Measurements from ENCODE around the gene AURKA. TPM values are rescaled to one million over a fixed set of nuclear protein-coding genes. Genes with fewer than 3 reads are reported as not detected.

Gene AURKA
- total RNA-seq, 1 experiment from 2014 or later: 46.8 TPM

DNA sequence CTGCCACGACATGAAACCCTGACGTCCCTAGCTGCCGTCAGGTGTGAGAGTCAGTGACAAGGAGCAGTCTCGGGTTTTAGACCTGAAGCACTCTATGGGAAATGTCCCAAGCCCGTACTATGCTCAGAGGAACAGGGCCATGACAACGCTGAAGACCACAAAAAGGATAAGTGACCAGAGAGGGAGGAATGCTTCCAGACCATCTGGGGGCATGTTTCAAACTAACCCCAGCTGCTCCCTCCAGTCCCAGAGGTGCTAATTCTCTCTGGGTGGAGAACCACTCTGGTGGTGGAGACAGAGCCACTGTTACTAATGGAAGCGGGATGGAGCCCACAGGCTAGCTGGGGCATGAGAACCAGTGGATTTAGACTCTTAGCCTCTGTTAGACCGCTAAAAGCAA lies 8.7 kb downstream of the AURKA start:
- no peaks in the 10 kb centered on the region for H3K4me1 ChIP-seq (ENCODE audit: low read length)
- peaks cover 81% of the 10 kb centered on the region for H3K79me2 ChIP-seq (ENCODE audit: low read length)
- no peak overlapping the region for H3K9ac ChIP-seq (ENCODE audit: low read length)
- no peaks in the 10 kb centered on the region for H3K27me3 ChIP-seq (ENCODE audit: low read length)
- H4K20me1 ChIP-seq (ENCODE audit: insufficient read depth, low read depth, low read length): no peaks in the 10 kb centered on the region
- no peak overlapping the region for H3K27ac ChIP-seq (ENCODE audit: low read length)
- no peaks in the 10 kb centered on the region for H3K9me2 ChIP-seq (replicated peaks; ENCODE audit: insufficient read depth, low read length)
- H3K9me3 ChIP-seq (ENCODE audit: low read length): no peaks in the 10 kb centered on the region
- DNase-seq: no peak
- H3K4me3 ChIP-seq (ENCODE audit: low read length): no peak overlapping the region
- peaks cover 74% of the 10 kb centered on the region for H3K36me3 ChIP-seq (ENCODE audit: insufficient read depth, low read length)
- H3K4me2 ChIP-seq (ENCODE audit: low read depth, low read length, poor library complexity, severe bottlenecking): no peak overlapping the region
- no peak overlapping the region for H2AFZ ChIP-seq (ENCODE audit: low read length)

GRCh38 chr20:56382696-56383095 lies 9.3 kb downstream of the AURKA start:
- Histone ChIP-seq H3K9me2 (replicated peaks; ENCODE audit: insufficient read depth, low read length) (no peaks in the 10 kb centered on the region), H3K79me2 (ENCODE audit: low read length) (peaks cover 81% of the 10 kb centered on the region), H3K4me1 (ENCODE audit: low read length) (no peaks in the 10 kb centered on the region), H3K27ac (ENCODE audit: low read length) (no peak overlapping the region), H3K9ac (ENCODE audit: low read length) (no peak overlapping the region), H3K4me2 (ENCODE audit: low read depth, low read length, poor library complexity, severe bottlenecking) (no peak overlapping the region), H3K4me3 (ENCODE audit: low read length) (no peak overlapping the region), H4K20me1 (ENCODE audit: insufficient read depth, low read depth, low read length) (no peaks in the 10 kb centered on the region), H2AFZ (ENCODE audit: low read length) (no peak overlapping the region), H3K27me3 (ENCODE audit: low read length) (no peaks in the 10 kb centered on the region), H3K9me3 (ENCODE audit: low read length) (no peaks in the 10 kb centered on the region), H3K36me3 (ENCODE audit: insufficient read depth, low read length) (peaks cover 80% of the 10 kb centered on the region)
- no peak for DNase-seq

GRCh38 chr20:56381501-56381900 lies 10.5 kb downstream of the AURKA start:
- H3K4me2 ChIP-seq (ENCODE audit: low read depth, low read length, poor library complexity, severe bottlenecking): no peak overlapping the region
- no peaks in the 10 kb centered on the region for H3K27me3 ChIP-seq (ENCODE audit: low read length)
- no peak overlapping the region for H2AFZ ChIP-seq (ENCODE audit: low read length)
- H3K9ac ChIP-seq (ENCODE audit: low read length): no peak overlapping the region
- H4K20me1 ChIP-seq (ENCODE audit: insufficient read depth, low read depth, low read length): no peaks in the 10 kb centered on the region
- no peak overlapping the region for H3K27ac ChIP-seq (ENCODE audit: low read length)
- no peak for DNase-seq
- H3K4me1 ChIP-seq (ENCODE audit: low read length): peaks cover under 1% of the 10 kb centered on the region; the same call in 1 of the 2 replicates
- no peak overlapping the region for H3K4me3 ChIP-seq (ENCODE audit: low read length)
- H3K9me3 ChIP-seq (ENCODE audit: low read length): no peaks in the 10 kb centered on the region
- peaks cover 78% of the 10 kb centered on the region for H3K79me2 ChIP-seq (ENCODE audit: low read length)
- no peaks in the 10 kb centered on the region for H3K9me2 ChIP-seq (replicated peaks; ENCODE audit: insufficient read depth, low read length)
- H3K36me3 ChIP-seq (ENCODE audit: insufficient read depth, low read length): peaks cover 73% of the 10 kb centered on the region

GRCh38 chr20:56380375-56380774 lies 11.6 kb downstream of the AURKA start:
- H3K79me2 ChIP-seq (ENCODE audit: low read length): peaks cover 80% of the 10 kb centered on the region
- H3K27ac ChIP-seq (ENCODE audit: low read length): no peak overlapping the region
- no peaks in the 10 kb centered on the region for H3K9me2 ChIP-seq (replicated peaks; ENCODE audit: insufficient read depth, low read length)
- peaks cover 69% of the 10 kb centered on the region for H3K36me3 ChIP-seq (ENCODE audit: insufficient read depth, low read length)
- no peaks in the 10 kb centered on the region for H3K27me3 ChIP-seq (ENCODE audit: low read length)
- no peak overlapping the region for H3K4me2 ChIP-seq (ENCODE audit: low read depth, low read length, poor library complexity, severe bottlenecking)
- no peak overlapping the region for H3K4me3 ChIP-seq (ENCODE audit: low read length)
- H4K20me1 ChIP-seq (ENCODE audit: insufficient read depth, low read depth, low read length): no peaks in the 10 kb centered on the region
- H3K4me1 ChIP-seq (ENCODE audit: low read length): peaks cover 3% of the 10 kb centered on the region; the same call in 1 of the 2 replicates
- no peak for DNase-seq
- no peaks in the 10 kb centered on the region for H3K9me3 ChIP-seq (ENCODE audit: low read length)
- H2AFZ ChIP-seq (ENCODE audit: low read length): no peak overlapping the region
- no peak overlapping the region for H3K9ac ChIP-seq (ENCODE audit: low read length)

GRCh38 chr20:56378386-56378785 lies 13.6 kb downstream of the AURKA start:
- H3K36me3 ChIP-seq (ENCODE audit: insufficient read depth, low read length): peaks cover 66% of the 10 kb centered on the region

DNA sequence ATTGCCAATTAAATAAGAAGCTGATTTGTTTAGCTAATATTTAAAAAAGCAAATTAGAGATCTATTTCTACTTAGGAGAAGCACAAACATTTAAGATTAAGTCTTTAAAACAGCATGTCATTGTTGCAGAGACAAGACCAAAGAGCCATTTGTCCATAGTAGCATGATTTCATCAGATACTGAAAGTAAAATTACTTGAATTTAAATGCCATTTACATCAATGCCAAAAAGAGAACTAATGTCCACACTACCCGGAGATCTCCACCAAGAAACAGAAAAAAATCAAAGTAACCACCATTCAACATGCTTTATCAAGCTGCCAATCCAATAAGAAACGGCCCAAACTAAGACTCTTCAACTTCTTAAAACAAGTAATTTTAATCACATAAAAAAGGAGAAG lies 15.7 kb downstream of the AURKA start:
- no peaks in the 10 kb centered on the region for H3K27me3 ChIP-seq (ENCODE audit: low read length)
- no peak overlapping the region for H3K27ac ChIP-seq (ENCODE audit: low read length)
- H3K4me2 ChIP-seq (ENCODE audit: low read depth, low read length, poor library complexity, severe bottlenecking): no peak overlapping the region
- H3K4me3 ChIP-seq (ENCODE audit: low read length): no peak overlapping the region
- peaks cover 3% of the 10 kb centered on the region; the same call in 1 of the 2 replicates for H3K4me1 ChIP-seq (ENCODE audit: low read length)
- peaks cover 68% of the 10 kb centered on the region for H3K36me3 ChIP-seq (ENCODE audit: insufficient read depth, low read length)
- H3K9ac ChIP-seq (ENCODE audit: low read length): no peak overlapping the region
- no peaks in the 10 kb centered on the region for H3K9me3 ChIP-seq (ENCODE audit: low read length)
- no peak overlapping the region for H2AFZ ChIP-seq (ENCODE audit: low read length)
- H3K79me2 ChIP-seq (ENCODE audit: low read length): peaks cover 55% of the 10 kb centered on the region
- no peak for DNase-seq
- H3K9me2 ChIP-seq (replicated peaks; ENCODE audit: insufficient read depth, low read length): no peaks in the 10 kb centered on the region
- H4K20me1 ChIP-seq (ENCODE audit: insufficient read depth, low read depth, low read length): no peaks in the 10 kb centered on the region

More at GRCh38 chr20:56378386-56378785, 13.6 kb downstream of the AURKA start:
- H3K27me3 ChIP-seq (ENCODE audit: low read length): no peaks in the 10 kb centered on the region
- H3K79me2 ChIP-seq (ENCODE audit: low read length): peaks cover 68% of the 10 kb centered on the region
- H3K4me3 ChIP-seq (ENCODE audit: low read length): no peak overlapping the region
- no peak overlapping the region for H3K27ac ChIP-seq (ENCODE audit: low read length)
- H4K20me1 ChIP-seq (ENCODE audit: insufficient read depth, low read depth, low read length): no peaks in the 10 kb centered on the region
- DNase-seq: no peak
- H2AFZ ChIP-seq (ENCODE audit: low read length): no peak overlapping the region
- H3K9ac ChIP-seq (ENCODE audit: low read length): no peak overlapping the region
- H3K9me2 ChIP-seq (replicated peaks; ENCODE audit: insufficient read depth, low read length): no peaks in the 10 kb centered on the region
- no peak overlapping the region for H3K4me2 ChIP-seq (ENCODE audit: low read depth, low read length, poor library complexity, severe bottlenecking)
- no peaks in the 10 kb centered on the region for H3K9me3 ChIP-seq (ENCODE audit: low read length)
- peaks cover 3% of the 10 kb centered on the region; the same call in 1 of the 2 replicates for H3K4me1 ChIP-seq (ENCODE audit: low read length)

- H2AFZ ChIP-seq (ENCODE audit: low read length): no peak overlapping the region
- H3K4me2 ChIP-seq (ENCODE audit: low read depth, low read length, poor library complexity, severe bottlenecking): no peak overlapping the region
These were observed 18.1 kb downstream of the AURKA start for GRCh38 chr20:56373942-56374341.

GRCh38 chr20:56372850-56373249 lies 19.2 kb downstream of the AURKA start:
- Histone ChIP-seq H3K9ac (ENCODE audit: low read length) (no peak overlapping the region), H3K9me2 (replicated peaks; ENCODE audit: insufficient read depth, low read length) (no peaks in the 10 kb centered on the region), H4K20me1 (ENCODE audit: insufficient read depth, low read depth, low read length) (peaks cover 3% of the 10 kb centered on the region; the same call in 1 of the 2 replicates), H3K4me1 (ENCODE audit: low read length) (peaks cover 3% of the 10 kb centered on the region; the same call in 1 of the 2 replicates), H3K36me3 (ENCODE audit: insufficient read depth, low read length) (peaks cover 51% of the 10 kb centered on the region), H3K4me2 (ENCODE audit: low read depth, low read length, poor library complexity, severe bottlenecking) (no peak overlapping the region), H3K79me2 (ENCODE audit: low read length) (peaks cover 29% of the 10 kb centered on the region), H3K27me3 (ENCODE audit: low read length) (no peaks in the 10 kb centered on the region), H2AFZ (ENCODE audit: low read length) (no peak overlapping the region), H3K4me3 (ENCODE audit: low read length) (no peak overlapping the region), H3K9me3 (ENCODE audit: low read length) (no peaks in the 10 kb centered on the region), H3K27ac (ENCODE audit: low read length) (no peak overlapping the region)
- no peak for DNase-seq

More at GRCh38 chr20:56373942-56374341, 18.1 kb downstream of the AURKA start:
- Histone ChIP-seq H3K9me3 (ENCODE audit: low read length) (no peaks in the 10 kb centered on the region), H4K20me1 (ENCODE audit: insufficient read depth, low read depth, low read length) (peaks cover 3% of the 10 kb centered on the region; the same call in 1 of the 2 replicates), H3K4me1 (ENCODE audit: low read length) (peaks cover 3% of the 10 kb centered on the region; the same call in 1 of the 2 replicates), H3K79me2 (ENCODE audit: low read length) (peaks cover 40% of the 10 kb centered on the region), H3K9ac (ENCODE audit: low read length) (no peak overlapping the region), H3K9me2 (replicated peaks; ENCODE audit: insufficient read depth, low read length) (no peaks in the 10 kb centered on the region), H3K27ac (ENCODE audit: low read length) (no peak overlapping the region), H3K4me3 (ENCODE audit: low read length) (no peak overlapping the region), H3K27me3 (ENCODE audit: low read length) (no peaks in the 10 kb centered on the region), H3K36me3 (ENCODE audit: insufficient read depth, low read length) (peaks cover 62% of the 10 kb centered on the region)
- no peak for DNase-seq
